CD4-positive, alpha-beta T cell treated with Interleukin-12 subunit alpha and Interleukin-12 subunit beta, for 1 hour (primary cell): ENCODE data around the gene DCTN2.

Experiments
- DNase-seq: peaks from one replicate; pipeline ENCODE4 v3.0.0-alpha.2; 2020

The DCTN2 gene

DNA sequence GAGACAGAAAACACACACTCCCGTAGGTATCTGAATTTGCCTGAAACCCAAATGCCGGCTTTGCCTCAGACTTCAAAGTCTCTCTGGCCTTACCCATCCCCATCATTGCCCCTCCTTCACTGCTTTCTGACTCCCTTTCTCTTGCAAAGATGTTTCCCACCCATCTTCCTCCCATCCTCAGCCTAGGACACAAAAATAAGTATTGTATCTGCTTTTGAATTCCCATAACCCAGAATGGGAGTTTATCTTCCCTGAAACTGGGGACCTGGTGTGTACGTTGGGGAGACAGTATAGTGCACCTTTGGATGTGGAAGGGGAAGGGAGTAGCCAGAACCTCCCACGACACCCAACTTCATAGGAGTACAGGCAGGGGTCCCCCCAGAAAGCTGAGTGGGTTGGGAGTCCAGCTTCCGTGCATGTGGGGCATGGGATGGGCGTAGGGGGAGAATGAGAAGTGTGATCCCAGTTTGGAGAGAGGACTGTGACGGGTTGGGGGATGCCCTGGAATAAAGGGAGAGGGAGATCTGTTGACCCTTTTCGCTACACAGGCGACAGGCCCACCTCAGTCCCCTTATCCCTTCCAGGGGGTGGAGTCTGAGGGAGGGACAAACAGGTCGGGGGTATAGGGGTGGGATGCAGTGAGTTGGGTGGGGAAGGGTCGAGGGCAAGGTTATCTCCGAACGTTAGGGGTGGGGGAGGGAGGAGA is 2.4 kb upstream of the DCTN2 start:
- no peak for DNase-seq

DNA sequence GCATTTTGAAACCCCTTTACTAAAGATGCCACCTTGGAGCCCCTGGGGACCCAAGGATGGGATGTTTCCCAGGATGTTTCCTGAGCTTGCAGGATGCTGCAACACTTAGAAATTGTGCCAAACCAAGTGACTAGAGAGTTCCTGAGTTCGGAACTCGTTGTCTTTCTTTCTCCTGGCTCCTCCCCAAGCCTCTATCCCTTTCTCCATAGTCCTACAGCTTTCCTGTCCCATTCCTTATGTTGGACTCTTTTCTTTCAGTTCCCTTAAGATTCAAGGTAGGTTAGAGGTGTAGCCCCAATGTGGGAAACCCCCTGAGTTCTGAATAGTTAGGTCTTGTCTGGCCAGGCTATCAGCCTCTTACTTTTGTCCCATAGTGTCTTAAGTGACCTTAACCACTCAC is 1.5 kb upstream of the DCTN2 start:
- DNase-seq = no peak

GRCh38 chr12:57548013-57548315 is 972 bp upstream of the DCTN2 start:
- DNase-seq = no peak

- no peak for DNase-seq
Observed at GRCh38 chr12:57547288-57548012, 458 bp upstream of the DCTN2 start.

DNA sequence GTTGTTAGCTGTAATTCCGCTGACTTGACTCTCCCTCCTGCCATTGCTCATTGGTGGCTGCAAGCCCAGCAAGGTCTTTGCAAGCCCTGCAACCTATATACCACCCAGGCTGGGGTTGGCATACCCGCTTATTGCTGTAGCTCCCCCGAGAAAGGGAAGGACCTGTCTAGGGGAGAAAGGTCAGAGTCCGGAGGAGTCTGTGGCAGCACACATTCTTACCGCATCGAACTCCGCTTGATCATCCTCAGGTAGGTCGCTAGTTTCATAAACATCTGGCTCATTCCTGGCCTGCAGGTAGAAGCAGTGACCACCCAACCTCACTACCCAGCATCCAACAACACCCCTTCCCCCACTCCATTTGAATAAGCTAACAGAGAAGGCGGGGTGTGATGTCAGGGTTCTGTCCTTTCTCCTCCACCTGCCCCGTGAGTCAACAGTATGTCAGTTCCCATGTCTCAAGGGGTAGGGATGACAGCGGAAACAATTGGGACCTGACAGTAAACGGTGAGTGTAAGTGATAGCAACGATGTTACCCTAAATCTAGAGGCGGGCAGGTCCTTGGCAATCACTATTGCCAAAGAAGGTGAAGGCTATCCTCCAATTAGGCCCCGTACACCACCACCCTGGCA is 1.1 kb downstream of the DCTN2 start:
- no peak for DNase-seq

DNA sequence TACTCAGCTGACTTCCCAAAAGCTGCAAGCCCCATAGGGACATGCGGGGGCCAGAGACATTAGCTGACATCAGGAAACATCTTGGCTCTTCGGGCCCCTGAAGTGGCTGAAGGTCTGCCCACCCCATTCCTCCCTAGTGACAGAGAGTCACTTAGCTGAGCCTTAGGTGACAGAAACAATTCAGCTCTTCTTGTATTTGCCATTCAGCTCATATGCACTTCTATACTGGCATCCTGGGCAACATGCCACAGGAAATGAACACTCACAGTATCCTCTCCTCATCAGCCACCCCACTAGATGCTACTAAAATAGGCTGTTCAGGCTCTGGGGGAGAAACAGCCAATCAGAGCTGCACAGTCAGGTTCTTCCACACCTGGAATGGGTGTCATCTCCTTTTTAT is 3.4 kb downstream of the DCTN2 start:
- no peak for DNase-seq

DNA sequence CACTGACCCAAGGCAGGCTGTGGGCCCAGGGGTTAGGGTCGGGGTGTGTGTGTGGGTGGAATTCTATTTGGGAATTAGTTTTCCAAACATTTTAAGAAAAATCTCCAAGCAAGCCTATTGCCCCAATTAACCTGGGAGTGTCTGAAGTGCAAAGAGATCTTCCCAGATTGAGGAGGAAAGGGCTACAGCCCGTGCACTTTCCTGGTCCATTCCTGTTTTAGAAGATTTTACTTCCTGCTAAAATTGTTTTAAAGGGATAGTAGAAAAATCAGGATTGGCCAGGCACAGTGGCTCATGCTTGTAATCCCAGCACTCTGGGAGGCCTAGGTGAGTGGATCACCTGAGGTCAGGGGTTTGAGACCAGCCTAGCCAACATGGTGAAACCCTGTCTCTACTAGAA is 5.3 kb downstream of the DCTN2 start:
- DNase-seq = no peak

DNA sequence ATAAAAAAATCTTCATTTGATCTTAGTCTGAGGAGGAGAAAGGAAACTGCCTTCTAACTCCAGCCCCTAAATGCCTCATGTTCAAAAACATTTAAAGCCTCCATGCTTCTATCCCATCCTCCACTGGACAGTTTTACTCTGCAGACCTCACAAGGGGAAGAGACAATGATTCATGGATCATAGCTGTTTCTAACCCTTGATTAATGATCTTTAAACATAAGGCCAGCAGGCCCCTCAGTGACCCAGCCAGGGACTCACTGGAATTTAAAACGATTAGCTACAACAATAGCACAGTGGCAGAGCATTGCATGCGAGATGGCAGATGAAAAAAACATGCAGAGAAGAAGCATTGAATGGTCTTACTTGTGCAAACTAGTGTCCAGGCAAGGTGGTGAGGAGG is 6.0 kb downstream of the DCTN2 start:
- no peak for DNase-seq

DNA sequence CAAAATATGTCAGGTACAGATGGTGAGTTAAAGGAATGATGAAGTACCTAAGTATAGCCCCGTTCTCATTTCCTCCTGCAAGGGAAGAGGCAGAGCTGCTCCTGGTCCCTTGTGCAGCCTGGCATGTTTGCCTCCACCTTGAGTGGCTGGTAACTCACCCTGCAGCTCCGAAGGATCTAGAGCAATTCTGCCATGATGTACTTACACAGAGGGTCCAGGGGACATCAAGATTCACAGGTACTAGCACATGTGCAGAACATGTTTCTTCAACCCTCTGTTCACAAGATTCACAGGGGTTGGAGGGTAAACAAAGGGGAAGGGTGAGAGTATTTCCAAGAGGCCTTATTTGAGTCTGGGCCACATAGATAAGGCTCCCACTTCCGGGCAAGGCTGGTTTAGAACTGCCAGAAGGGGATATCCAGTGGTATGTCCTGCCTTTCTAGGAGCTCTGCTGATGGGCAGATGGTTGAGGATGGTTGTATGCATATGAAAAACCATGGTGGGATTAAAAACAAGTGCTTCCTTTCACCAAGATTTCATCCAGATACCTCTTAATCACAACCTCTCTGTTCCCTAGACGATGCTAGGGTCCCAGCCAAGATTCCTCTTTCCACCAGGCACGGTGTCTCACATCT is 7.7 kb downstream of the DCTN2 start:
- no peak for DNase-seq

GRCh38 chr12:57536597-57536942 is 10.4 kb downstream of the DCTN2 start:
- DNase-seq = no peak

- no peak for DNase-seq
Observed at GRCh38 chr12:57535764-57536596, 11.0 kb downstream of the DCTN2 start.

DNA sequence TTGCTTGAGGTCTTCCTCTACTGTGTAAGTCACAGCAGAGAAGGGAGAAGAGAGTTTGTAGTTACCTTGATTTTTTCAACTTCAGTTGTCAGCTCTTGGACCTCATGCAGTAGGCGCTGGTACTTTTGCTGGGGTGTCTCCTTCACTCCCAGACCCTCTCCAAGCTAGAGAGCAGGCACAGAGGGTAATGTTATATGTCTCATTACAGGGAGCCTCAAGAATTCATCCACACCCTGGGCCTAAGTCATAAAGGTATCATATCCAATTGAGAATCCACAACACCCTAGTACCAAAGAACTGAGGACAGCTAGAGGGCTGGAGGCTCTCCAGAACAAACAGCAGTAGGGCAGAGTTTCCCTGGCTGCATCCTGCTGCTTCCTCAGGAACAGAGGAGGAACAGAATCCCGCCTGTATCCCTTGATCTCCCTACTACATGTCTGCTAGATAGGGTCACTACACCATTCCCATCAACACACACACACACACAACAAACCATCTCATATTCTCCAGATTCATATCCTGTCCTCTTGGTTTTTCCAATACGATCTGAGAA is 11.9 kb downstream of the DCTN2 start:
- DNase-seq = no peak

GRCh38 chr12:57534250-57534649 is 12.7 kb downstream of the DCTN2 start:
- no peak for DNase-seq

DNA sequence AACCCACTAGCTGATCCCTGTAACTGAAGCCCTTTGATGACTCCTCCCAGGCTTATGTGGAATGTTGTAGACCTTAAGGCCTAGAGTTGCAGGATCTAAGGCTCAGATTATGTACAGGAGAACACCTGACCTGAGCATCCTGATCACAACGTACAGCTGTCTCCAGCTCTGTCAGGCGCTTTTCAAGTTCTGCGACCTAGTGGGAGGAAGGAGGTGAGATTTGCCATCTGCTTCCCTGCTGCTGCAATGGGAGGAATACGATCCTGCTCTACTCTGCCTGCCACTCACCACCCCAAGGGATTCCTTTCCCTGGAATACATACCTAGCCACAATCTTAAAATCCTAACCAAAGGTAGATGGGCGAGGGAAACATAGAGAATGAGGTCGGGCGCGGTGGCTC is 13.9 kb downstream of the DCTN2 start:
- no peak for DNase-seq

GRCh38 chr12:57531836-57532235 is 15.2 kb downstream of the DCTN2 start:
- no peak for DNase-seq

DNA sequence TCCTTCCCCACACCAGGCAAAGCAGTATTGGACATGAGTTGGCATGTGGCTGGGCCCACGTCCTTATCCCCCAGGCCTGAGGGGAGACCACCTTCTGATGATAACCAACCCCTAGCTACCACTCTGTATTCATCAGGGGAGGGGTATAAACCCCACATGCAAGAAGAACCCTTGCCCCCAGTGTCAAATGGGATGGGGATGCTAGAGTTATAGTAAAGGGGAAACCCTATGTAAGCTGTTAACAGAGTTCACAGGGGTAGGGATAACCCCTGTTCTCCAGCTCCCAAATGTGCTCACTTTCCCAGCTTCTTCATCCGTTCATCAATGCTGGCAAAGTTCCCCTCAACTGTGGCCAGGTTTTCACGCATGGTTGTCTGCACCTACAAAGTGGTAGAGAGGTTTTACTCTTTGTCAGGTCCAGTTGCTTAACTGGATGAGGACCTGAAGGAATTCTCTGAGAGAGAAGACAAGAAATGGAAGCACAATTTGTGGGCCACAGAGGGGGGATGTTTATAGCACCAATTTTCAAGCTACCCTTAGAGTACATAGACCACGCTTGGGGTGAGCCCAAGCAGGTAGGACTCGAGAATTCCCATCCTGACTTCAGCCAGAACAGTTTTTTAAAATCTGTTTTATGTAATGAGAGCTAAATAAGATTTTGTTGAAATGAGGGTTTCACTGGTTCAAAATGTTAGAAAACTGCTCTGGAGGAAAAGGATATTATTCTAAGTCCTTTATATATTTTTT is 16.4 kb downstream of the DCTN2 start:
- no peak for DNase-seq

DNA sequence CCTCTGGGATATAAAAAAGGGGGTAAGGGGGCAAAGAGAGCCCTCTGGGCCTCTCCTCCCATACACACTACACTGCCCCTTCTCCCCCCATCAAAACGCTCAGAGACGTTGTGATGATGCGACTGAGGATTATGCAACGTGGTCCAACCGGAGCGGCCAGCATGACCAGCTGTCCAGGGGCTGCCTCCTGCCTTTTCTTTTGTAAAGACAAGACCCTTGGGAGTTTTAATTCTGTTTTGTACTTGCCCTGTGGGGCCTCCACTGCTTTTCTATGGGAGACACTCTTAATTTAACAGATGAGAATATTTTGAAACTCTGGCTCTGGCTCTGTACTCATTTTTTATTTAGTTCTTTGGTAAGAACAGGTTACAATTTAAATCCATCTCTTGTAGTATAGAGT is 17.2 kb downstream of the DCTN2 start:
- no peak for DNase-seq

DNA sequence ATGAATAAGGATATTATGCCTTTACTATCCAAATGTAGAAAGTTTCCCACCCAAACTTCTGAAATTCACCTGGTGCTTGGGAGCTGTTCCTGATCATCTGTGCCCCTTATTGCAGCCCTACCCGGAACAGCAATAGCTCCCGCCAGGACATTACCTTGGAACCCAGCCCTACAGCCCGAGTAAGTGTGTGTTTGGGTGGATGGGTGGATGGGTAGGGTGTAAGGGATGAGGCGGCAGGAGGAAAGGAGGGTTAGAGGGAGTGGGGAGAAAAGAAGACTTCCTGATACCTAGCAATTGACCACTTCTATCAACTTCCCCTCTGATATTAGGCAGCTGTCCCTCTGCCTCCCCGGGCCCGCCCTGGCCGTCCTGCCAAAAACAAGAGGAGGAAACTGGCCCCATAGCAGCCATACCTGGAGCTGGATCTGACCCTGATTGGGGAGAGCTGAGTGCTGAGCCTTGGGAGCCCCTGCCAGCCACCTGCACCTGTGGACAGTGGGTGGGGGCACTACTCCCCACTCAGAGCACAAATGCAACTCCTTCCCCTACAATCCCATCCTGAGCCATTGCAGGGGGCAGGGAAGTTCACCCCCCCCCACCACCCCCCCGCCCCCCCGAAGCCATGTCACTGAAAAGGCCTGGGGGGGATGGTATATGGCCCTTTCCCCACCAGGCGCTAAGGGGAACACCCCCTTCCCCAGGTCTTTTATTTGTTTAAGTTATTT is 18.0 kb downstream of the DCTN2 start:
- DNase-seq = no peak

DNA sequence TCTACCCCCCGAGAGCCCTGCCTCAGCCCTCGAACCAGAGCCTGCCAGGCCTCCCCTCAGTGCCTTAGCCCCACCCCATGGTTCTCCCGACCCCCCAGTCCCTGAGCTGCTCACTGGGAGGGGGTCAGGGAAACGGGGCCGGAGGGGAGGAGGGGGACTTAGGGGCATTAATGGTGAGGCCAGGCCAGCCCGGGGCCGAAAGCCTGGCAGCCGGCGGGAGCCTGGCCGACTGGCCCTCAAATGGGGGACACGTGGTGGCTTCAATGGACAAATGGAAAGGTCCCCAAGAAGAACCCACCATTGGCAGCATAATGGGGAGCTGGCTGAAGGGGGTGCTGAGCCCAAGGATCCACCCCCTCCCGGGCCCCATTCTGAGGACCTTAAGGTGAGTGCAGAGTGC is 18.8 kb downstream of the DCTN2 start:
- DNase-seq = no peak

DNA sequence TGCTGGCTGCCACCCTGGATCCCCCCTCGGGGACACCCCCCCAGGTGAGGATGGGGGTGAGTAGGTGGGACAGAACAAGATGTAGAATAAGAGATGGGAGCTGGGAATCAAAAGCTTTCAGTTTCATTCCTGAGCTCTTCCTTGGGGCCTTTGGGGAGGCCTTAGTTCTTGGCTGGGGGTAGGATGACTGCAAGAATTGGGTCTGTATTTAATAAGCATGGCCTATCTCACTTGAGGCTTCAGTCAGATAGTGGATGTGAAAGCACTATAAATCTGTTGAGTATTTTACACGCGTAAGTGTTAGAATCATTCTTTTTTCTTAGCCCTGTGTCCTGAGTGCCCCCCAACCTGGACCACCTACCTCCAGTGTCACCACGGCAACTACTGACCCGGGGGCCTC is 19.8 kb downstream of the DCTN2 start:
- DNase-seq = no peak

DNA sequence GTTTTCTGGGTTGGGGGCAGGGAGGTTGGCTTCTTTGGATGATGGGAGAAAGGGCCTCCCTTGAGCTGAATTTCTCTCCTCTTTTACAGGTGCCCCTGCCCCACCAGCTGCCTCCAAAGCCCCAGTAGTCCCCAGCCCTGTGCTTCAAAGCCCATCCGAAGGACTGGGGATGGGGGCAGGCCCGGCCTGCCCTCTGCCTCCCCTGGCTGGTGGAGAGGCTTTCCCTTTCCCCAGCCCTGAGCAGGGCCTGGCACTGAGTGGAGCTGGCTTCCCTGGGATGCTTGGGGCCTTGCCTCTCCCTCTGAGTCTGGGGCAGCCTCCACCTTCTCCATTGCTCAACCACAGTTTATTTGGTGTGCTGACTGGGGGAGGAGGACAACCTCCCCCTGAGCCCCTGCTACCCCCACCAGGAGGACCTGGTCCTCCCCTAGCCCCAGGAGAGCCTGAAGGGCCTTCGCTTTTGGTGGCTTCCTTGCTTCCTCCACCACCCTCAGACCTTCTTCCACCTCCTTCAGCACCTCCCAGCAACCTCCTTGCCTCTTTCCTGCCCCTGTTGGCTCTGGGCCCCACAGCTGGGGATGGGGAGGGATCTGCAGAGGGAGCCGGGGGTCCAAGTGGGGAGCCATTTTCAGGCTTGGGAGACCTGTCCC is 20.4 kb downstream of the DCTN2 start:
- no peak for DNase-seq
